ENCODE measurements around the gene QPCTL.
A peak's percentile ranks its signal among the peaks of the same experiment; 100 is the strongest.

The QPCTL gene

DNA sequence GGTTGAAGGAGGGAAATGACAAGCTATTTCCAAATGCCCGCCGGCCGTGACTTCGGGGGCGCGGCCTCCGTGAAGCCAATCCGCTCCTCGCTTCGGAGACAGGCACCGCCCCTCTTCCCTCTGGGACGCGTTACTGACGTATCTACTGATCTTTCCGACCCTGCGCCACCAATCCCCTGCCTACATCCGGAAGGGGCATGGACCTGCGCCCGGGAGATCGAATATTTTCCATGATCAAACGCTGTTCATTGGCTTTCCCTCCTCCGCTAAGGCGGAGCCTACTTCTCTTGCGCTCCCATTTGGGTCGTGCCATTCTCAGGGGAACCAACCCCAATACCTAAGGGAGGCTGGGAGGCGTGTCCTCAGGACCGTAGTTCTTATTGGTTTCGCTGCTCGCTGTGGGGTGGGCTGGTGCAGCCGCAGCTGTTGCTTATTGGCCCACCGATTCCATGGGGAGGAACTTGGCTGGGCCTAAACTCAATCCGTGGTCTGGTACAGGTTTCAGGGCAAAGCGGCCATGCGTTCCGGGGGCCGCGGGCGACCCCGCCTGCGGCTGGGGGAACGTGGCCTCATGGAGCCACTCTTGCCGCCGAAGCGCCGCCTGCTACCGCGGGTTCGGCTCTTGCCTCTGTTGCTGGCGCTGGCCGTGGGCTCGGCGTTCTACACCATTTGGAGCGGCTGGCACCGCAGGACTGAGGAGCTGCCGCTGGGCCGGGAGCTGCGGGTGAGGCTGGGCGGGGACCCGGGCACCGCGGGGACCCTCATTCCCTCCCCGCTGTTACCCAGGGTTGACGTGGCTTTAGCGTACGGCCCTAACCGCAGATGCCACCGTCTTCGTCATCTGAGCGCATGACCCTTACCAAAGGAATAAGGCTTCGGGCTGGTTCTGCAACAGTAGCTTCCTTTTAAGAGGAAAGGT is at the start of gene QPCTL:
QPCTL (plus strand) TSS at position 480 of the 919 bp plus-strand sequence; CDS start at position 518, 38 bp downstream.
- DNase-seq, result peak; percentile 100

DNA sequence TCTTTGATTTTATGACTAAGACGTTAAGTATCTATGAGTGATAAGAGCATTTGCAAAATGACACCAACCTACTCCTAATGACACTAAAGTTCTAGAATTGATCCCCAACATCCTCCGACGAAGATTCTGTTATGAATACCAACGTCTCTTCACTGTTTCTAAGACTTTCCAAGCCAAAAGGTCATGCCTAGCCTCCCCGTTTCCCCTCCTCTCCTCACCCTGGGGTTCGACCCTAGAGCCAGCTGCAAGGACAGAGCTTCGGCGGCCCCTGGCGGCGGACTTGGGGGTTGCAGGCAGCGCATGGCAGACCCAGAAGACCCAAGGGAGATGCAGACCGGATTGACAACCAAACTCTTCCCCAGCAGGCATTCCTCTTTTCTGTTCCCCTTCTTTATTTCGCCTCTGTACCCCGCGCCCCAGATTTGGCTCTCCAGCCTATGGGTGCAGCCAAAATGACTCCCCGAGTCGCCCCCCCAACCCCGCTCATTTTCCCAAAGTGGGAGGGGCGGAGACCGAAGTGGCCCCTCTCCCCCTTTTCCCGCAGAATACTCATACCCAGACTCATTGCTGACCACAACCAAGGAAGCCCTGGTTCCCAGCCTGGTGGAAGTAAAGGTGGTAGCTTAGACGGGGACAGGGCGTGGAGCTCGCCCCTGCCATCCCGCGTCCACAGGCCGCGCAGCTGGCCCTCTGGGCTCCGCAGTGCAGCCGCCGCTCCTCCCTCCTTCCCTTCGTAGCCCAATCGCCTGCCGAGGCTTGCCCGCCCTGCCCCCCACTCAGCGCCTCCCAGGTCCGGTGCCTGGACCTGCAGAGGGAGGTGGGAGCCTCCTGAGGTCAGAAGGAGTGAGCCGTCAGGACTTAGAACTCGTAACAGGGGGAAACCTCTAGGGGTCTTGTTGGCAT is 49.2 kb upstream of the QPCTL start:
- peak; percentile 93 for DNase-seq

DNA sequence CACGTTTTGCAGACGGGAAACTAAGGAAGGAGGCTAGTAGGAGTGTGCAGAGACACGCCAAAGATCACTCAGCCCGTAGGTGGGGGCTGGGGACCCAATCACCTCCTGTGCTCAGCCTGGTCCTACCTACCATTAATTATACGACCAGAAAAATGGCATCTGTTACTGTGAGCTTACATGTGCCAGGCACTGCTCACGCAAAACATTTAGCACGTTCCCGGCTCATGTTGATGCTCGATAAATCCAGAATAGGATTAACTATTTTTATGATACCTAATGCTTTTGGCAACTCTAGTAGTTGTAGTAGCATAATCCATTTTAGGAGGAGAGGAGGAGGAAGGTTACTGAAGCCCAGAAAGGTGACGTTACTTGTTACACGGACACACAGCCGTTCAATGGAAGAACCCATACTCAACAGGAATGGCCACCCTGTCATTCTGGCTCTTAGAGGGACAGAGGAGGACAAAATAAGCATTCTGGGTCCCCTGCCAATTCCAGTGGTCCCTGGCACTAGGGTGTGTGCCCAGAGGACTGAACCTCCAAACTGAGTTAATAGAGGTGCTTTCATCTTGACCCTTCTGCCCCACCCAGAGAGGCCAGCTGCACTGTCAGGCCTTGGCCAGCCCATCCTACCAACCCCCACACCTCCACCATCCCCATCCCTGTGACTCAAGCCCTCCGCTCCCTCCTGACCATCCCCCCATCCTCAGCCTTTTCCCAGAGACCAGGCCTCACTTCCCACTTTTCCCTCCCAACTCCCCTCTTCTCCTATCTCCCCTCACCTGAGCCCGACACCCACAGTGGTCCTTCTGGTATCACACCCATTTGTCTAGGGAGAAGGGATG is 48.3 kb upstream of the QPCTL start:
- DNase-seq, result no peak

DNA sequence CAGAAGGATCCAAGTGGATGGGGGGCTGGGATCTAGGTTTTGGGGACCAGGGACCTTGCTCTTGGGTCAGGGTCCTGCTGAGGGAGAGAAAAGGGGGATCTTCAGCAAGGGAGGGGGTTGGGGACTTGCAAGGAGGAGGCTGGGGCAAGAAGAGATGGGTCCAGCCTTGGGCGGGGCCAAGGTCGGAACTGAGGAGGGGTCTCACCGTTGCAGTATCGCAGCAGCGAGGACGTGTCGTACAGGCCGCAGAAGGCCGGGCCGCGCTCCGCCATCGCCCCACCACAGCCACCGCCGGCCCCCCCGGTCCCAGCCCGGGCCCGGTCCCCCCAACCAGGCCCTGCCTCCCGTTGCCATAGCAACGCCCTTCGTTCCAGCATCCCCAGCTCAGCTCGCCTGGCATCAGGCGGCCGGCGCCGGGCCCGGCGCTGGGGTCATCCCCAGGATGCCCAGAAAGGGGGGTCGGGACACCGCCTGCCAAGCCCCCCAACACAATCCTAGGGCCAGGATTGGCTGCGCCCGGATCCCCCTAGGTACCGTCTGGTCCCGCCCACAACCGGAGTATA is 47.3 kb upstream of the QPCTL start:
- DNase-seq, result no peak

DNA sequence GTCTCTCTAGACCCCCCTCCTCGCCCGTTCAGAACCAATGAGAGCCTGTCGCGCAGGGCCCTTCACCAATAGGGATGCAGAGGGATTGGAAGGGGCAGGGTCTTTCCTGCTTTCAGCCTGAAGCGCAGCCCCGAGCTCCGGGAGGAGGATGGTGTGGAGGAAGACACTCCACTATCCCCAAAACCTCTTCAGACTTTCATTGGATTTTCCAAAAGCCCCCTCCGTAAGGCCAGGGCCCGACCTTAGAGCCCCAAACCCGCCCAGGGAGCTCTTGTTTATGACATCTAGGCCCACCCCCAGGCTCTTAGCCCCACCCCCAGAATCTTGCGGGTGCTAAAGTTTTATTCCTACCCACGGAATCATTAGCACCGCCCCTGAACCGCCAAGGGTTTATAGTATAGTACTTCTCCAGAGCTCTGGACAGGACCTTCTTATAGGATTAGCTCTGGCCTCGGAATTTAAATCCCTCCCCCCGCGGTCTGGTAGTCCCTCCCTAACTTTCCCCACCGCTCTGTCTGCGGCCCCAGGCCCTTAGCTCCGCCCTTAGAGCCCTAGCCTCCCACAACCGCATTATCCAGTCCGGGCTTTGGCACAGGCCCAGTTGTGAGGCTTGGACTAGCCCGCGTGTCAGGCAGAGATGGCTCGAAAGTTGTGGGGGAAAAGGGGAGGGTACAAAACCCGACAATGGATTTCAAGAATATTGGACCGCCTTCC is 46.7 kb upstream of the QPCTL start:
- peak; percentile 94 for DNase-seq

DNA sequence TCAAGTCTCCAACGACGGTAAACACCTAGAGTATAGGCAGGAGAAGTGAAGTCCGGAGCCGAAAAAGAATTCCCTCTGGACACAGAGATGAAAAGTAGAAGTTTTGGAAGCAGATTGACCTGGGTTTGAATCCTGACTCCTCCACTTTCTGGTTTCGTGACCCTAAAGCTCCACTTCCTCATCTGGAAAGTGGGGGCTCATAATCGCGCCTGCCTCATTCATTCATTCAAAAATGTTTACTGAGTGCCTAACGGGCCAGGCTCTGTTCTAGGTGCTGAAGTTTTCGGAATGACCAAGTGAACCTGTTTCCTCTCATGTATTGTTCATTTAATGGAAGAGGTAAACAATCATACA is 46.1 kb upstream of the QPCTL start:
- DNase-seq, result no peak

DNA sequence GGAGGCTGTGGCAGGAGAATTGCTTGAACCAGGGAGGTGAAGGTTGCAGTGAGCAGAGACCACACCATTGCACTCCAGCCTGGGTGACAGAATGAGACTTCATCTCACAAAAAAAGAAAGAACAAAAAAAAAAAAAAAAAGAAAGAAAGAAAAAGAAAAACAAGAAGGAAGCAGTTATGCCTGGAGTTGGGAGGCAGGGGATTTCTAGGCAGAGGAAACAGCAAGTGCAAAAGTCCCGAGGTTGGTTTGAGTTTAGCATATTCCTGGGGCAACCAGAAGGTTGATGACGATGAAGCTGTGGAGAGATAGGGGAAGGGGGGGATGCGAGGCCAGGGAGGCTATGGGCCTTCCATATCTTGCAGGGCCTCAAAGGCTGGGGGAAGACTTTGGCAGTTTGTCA is 41.7 kb upstream of the QPCTL start:
- no peak for DNase-seq

DNA sequence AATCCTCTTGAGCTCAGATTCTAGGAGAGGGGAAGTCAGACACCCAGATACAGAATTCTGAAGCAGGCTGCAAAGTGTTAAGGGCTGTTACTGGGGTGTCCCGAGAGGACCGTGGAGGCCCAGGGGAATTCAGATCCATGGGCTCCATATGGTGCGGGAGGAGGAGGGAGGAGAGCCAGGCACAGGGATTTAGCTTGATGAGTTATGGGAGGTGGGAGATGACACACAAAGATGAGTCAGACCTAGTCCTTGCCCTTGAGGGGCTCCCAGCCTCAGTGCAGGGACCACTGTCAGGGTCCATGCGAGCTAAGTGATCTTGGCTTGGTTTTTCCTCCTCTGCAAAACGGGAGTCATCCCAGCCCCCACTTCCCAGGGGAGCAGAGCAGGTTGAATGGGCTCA is 38.8 kb upstream of the QPCTL start:
- peak; percentile 31 for DNase-seq

DNA sequence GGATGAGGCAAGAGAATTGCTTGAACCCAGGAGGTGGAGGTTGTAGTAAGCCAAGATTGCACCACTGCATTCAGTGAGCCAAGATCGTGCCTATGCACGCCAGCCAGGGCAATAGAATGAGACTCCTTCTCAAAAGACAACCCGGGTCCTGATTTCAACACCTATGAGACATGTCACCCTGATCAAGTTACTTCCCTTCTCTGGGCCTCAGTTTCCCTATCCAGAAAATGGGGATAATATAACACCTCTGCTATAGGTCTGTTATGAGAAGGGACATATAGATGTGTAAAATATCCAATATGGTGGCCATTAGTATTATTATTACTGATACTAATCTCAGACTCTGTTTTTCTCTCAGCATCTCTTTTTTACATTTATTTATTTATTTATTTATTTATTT is 37.4 kb upstream of the QPCTL start:
- DNase-seq, result no peak

DNA sequence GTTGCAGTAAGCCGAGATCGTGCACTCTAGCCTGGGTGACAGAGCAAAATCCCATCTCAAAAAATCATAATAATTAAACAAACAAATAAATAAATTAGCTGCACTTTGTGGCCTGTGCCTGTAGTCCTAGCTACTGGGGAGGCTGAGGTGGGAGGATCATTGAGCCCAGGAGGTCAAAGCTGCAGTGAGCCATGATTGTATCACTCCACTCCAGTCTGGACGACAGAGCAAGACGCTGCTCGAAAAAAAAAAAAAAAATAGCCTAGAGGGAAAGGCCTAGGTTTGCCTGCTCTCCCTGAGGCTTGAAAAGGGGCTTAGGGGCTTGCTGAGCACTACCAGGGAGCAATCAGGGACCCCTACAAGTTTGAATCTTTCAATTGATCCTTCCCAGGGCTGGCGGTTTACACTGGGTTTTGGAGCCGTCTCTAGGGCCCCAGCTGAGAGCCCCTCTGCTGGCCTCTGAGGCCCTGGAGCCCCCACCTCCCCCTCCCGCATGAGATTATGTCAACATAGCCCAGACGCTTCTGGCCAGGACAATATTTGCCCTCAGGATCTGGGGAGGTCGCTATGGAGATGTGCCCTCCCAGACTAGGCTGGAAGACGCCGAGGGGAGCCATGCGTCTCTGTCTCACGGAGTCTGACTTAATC is 34.8 kb upstream of the QPCTL start:
- peak; percentile 68 for DNase-seq

DNA sequence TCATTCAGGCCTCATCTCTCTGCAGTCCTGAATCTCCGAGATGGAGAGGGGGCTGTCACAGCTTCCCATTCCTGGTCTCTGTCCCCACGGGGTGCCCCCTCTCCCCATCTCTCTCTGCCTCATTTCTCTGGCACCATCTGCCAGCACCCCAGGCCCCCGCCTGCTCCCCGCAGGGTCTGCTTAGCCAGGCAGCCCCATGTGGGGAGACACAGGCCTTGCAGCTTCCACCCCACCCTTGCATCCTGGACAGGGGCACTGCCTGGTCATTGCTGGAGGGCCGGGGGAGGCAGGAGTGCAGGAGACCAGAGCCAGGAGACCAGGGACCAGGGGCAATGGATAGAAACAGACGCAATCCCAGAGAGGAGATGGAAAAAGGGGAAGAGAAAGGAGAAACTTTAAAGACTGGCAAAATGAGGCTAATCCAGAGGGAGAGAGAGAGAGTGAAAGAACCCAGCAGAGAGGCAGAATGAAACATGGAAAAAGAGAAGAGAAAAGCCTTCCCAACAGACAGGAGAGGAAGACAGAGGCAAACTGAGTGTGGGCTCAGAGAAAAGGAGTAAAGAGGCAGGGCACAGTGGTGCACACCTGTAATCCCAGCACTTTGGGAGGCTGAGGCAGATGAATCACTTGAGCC is 33.3 kb upstream of the QPCTL start:
- DNase-seq, result no peak

DNA sequence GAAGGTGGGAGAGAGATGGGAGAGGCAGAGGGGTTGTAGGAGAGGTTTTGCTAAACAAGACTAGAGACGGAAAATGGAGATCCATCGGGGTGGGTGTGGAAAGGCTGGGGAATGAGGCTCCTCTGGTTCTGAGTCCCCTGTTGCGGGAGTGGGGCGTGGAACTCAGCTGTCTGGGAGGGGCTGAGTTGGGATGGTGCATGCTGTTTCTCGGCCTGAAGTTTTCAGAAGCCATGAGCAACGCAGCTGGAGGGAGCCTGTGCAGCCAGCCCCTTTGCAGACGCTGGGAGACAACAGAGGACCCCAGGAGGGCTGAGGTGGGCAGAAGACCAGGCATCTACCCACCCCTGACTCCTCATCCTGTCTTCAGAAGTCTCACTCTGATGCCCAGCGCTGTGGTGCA is 31.8 kb upstream of the QPCTL start:
- DNase-seq, result no peak

DNA sequence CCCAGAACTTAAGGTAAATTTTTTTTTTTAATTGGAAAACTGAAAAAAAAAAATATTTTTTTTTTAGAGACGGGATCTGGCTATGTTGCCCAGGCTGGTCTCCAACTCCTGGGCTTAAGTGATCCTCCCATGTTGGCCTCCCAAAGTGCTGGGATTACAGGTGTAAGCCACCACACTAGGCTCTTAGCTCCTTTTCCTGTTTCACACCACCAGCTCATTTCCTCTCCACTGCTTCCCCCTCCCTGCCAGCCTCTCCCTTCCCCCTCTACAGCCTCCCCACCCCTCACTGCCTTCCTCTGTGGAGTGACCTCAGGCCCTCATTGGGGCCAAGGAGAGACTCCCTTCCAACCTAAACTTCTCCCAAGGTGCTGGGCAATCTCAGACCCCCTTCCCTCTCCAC is 28.7 kb upstream of the QPCTL start:
- no peak for DNase-seq

DNA sequence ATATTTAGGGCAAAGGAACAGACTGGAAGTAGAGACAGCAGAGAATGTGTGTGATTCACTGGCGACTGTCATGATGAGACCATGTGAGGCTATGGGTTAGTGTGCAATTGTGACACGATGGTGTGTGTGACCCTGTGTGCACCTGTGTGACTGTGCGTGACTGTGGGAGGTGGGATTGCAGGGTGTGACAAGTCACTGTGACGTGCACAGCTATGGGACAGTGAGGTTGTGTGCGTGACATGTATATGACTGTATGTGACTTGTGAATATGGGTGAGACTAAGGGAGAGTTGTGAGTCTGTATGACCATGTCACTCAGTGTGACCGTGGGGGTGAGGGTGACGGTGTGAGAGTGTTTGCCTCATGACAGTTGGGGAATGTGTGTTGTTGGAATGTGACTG is 27.9 kb upstream of the QPCTL start:
- DNase-seq, result no peak

DNA sequence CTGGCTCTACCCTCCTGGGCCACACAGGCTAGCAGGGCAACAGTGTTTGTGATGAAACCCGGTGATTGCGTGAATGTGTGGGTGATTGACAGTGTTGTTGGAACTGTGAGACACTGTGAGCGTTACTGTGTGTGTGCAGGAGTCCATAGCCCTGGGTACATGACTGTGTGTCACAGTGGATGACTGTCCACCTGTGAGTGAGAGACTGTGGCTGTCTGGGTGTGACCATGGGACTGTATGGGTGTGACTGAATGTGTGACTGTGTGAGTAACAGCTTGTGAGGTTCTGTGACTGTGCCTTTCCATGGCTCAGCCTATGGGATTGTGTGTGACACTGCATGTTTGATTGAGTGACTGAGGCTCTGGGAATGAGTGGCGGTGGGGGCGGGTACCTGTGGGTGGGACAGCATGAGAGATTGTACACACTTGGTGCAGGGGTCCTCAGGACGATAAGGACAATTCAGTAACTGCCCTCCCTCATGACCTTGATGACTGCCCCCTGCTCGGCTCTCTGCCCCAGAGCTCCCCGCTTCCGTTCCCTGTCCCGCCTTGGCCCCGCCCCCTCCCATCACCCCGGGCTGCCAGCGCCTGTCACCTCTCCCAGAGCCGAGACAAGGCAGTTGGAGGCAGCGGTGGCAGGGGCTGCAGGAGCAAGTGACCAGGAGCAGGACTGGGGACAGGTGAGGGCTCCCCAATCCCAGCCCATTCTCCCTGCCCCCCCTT is 24.7 kb upstream of the QPCTL start, which contains the start of gene GIPR:
GIPR (plus strand) TSS at position 602 of the 722 bp plus-strand sequence. CDS start 1,300 bp downstream, outside the sequence.
- DNase-seq, result peak; percentile 33

DNA sequence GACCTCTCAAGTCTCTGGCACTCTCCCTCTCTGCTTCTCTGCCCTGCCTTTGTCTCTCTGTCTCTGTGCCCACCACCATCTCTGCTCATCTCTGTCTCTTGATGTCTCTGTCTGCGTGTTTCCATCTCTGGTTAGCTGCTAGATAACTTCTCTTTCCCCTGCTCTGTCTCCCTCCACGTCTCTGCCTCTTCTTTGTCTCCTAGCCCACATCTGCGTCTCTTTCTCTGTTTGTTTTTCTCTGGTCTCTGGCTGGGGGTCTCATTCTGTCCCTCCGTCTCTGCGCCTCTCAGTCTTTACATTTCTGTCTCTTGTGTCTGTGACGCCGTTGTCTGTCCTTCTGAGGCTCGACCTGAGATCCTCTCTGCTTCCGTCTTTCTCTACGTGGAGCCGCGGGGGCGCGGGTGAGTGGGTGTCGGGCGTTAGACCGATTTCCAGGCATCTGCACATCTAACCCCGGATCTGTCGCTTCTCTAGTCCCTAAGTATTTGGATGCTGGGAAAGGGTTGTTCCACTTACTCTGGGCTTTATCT is 24.1 kb upstream of the QPCTL start:
- no peak for DNase-seq

DNA sequence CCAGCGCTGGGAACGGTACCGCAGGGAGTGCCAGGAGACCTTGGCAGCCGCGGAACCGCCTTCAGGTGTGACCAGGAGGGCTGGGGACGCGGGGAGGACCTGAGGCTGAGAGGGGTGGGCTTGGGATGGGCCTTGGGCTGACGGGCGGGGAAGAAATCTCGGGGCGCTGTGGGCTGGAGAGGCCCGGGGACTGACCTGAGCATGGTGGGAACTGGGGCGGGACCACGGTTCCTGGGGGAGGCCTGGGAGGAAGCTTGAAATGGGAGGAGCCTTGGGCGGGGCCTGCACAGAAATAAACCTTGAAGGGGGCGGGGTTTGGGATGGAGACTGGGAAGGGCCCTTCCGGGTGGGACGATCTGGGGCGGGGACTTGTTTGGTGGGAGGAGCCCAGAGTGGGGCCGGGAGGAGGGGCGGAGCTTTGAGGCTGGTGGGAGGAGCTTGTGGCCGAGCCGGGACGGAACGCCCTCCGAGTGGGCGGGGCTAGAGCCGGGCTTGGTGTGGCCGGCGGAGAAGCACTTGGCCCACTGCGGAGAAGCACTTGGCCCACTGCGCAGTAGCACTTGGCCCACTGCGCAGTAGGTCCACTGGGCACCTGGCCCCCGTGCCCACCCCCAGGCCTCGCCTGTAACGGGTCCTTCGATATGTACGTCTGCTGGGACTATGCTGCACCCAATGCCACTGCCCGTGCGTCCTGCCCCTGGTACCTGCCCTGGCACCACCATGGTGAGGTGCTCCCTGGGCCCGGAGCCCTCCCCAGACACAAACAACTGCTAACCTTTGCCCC is 21.6 kb upstream of the QPCTL start:
- DNase-seq, result peak; percentile 66

DNA sequence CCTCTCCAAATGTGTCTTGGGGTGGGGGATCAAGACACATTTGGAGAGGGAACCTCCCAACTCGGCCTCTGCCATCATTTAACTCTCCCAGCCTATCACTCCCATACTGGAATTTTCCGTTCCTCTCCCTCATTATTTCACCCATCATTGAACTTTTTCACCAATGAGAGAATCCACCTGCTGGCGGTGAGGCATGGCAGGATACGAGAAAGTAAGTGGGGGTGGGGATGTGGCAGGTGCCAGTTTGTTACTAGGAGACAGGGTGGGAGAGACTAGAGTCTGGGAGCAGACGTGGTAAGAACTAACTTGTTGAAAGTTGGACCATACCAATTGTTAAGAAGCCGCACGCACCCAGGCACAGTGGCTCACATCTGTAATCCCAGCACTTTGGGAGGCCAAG is 17.5 kb upstream of the QPCTL start:
- no peak for DNase-seq

DNA sequence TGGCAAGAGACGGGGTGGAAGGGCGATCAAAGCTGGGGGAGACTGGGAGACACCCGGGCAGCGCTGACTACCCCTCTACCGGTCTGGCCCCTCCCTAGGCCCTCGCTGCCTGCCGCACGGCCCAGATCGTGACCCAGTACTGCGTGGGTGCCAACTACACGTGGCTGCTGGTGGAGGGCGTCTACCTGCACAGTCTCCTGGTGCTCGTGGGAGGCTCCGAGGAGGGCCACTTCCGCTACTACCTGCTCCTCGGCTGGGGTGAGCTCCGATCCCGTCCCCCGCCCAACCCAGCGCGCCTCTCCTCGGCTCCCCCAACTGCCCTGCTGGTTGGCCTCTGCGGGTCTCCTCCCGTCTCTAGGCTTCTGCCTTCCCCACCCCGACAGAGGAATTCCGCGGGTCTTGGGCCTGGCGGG is 15.6 kb upstream of the QPCTL start:
- no peak for DNase-seq

All from retina (tissue), 1 donor.